ENCODE results near the gene WNT9B.

The WNT9B gene

DNA sequence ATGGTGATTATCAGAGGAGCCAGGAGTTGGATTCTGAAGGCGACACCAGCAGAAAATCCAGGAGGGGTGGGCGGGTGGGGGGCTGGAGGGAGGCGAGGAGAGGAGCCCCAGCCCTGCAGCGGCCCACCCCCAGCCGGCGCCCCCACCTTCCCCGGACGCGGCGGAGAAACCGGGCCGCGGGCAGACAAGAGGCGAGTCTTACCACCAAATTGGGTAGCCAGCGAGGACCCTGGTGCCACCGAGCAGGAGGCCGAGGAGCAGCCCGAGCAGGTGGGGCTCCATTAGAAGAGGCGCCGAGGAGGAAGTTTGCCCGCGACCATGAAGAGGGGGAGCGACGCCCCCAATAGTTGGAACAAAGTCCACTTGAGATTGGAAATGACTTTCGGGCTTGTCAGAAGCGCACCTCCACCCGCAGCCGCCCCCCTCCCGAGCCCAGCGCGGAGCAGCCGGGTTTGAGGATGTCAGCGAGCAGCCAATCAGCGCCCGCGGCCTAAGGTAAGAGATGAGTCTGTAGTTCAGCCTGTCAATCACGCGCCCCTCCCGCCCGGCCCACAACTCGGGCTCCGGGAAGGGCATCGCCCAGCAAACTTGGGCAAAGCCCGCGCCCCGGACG, 33.0 kb upstream of the WNT9B start, which contains the start of gene WNT3:
WNT3 (minus strand) TSS at position 377 of the 613 bp plus-strand sequence; CDS start at position 282, 95 bp downstream.
- Mint-ChIP-seq H3K9me3 (no peaks in the 10 kb centered on the region), H3K4me3 (peak within 1 kb of the TSS; percentile 69), H3K27me3 (peaks cover 73% of the 10 kb centered on the region), H3K36me3 (ENCODE audit: low read depth) (no peaks in the 10 kb centered on the region), H3K4me1 (peaks cover 14% of the 10 kb centered on the region), H3K27ac (no peak within 1 kb of the TSS)
- peak; percentile 69 for ATAC-seq
- DNase-seq = peak; percentile 60

GRCh38 chr17:46818929-46819859, 32.2 kb upstream of the WNT9B start:
- H3K9me3 Mint-ChIP-seq = no peaks in the 10 kb centered on the region
- ATAC-seq (no peak), DNase-seq (peak; percentile 21)
- no peaks in the 10 kb centered on the region for H3K36me3 Mint-ChIP-seq (ENCODE audit: low read depth)
- peaks cover 70% of the 10 kb centered on the region for H3K27me3 Mint-ChIP-seq
- H3K4me3 Mint-ChIP-seq = peak overlapping the region; percentile 69
- no peak overlapping the region for H3K27ac Mint-ChIP-seq
- H3K4me1 Mint-ChIP-seq = peaks cover 14% of the 10 kb centered on the region

DNA sequence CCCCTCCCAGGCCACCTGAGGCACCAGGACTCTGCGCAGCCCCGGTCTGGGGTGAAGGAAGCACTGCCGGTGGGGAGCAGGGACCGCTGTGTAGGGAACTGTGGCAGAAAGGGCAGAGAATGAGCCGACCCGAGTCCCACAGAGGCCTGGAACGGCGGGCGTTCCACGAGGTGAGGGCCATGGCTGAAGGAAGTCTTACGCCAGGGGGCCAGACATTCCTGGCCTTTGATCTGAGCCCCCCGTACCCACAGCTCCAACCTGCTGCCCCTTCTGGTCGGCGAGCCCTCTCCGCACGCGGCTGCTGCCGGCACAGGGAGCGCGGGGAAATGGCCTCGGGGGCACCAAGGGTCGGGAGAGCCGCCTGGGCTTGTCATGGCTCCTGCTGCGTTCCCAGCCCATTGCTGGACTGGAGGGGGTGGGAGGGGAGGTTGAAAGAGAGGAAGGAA, 31.5 kb upstream of the WNT9B start:
- peaks cover 14% of the 10 kb centered on the region for H3K4me1 Mint-ChIP-seq
- DNase-seq = no peak
- no peak overlapping the region for H3K27ac Mint-ChIP-seq
- H3K9me3 Mint-ChIP-seq = no peaks in the 10 kb centered on the region
- no peaks in the 10 kb centered on the region for H3K36me3 Mint-ChIP-seq (ENCODE audit: low read depth)
- H3K27me3 Mint-ChIP-seq = peaks cover 64% of the 10 kb centered on the region
- H3K4me3 Mint-ChIP-seq = no peak overlapping the region
- ATAC-seq = peak; percentile 11

GRCh38 chr17:46820592-46821450, 30.6 kb upstream of the WNT9B start:
- H3K4me3 Mint-ChIP-seq = no peak overlapping the region
- peaks cover 14% of the 10 kb centered on the region for H3K4me1 Mint-ChIP-seq
- H3K36me3 Mint-ChIP-seq (ENCODE audit: low read depth) = no peaks in the 10 kb centered on the region
- no peaks in the 10 kb centered on the region for H3K9me3 Mint-ChIP-seq
- DNase-seq = no peak
- H3K27me3 Mint-ChIP-seq = peaks cover 64% of the 10 kb centered on the region
- H3K27ac Mint-ChIP-seq = no peak overlapping the region
- ATAC-seq = no peak

DNA sequence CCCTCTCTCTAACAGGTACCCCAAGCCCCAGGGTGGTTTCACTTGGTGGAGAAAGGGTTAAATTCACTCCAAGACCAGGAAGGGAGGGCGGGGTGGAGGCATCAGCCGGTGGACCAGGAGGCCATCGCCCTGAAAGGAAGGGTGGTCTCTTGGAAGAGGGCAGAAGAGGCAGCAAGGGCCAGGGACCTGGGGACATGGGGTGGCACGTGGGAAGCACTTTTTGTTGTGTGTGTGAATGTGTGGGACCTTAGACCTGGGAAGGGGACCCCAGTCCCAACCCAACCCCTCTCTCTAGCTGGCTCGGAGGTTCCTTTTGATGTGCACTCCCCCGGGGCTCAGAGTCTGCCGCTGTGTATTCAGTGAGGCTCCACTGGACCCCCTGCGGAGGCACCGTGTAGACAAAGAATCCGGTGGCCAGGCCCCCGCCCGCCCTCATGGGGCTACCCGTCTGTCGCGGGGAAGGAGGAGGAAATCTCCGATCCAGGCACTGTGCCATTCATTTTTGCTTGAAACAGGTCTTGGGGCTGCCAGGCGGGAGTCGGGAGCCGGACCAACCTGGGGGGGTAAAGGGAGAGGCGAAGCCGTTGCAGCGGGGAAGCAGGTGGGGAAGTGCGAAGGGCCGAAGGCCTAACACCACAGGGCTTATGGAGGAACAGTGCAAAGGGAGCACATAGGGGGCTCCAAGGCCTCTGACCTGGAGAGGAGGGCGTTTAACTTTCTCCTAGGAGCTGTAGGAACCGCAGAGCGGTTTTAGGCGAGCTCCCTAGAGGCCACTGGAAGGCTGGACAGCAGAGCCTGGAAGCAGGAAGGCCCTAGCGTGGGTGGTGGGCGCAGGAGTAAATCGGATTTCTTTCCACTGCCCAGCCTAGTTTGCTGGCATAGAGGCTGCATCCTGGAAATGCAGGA, 29.6 kb upstream of the WNT9B start:
- Mint-ChIP-seq H3K27me3 (peaks cover 55% of the 10 kb centered on the region), H3K27ac (no peak overlapping the region), H3K4me1 (peaks cover 14% of the 10 kb centered on the region), H3K9me3 (no peaks in the 10 kb centered on the region), H3K36me3 (ENCODE audit: low read depth) (no peaks in the 10 kb centered on the region), H3K4me3 (no peak overlapping the region)
- ATAC-seq (no peak), DNase-seq (no peak)

- Mint-ChIP-seq H3K36me3 (ENCODE audit: low read depth) (no peaks in the 10 kb centered on the region), H3K4me3 (no peak overlapping the region), H3K27ac (no peak overlapping the region), H3K9me3 (no peaks in the 10 kb centered on the region), H3K27me3 (peaks cover 52% of the 10 kb centered on the region), H3K4me1 (peaks cover 11% of the 10 kb centered on the region)
- ATAC-seq = no peak
- DNase-seq = peak; percentile 61
Measured at GRCh38 chr17:46822388-46822921, 28.9 kb upstream of the WNT9B start.

DNA sequence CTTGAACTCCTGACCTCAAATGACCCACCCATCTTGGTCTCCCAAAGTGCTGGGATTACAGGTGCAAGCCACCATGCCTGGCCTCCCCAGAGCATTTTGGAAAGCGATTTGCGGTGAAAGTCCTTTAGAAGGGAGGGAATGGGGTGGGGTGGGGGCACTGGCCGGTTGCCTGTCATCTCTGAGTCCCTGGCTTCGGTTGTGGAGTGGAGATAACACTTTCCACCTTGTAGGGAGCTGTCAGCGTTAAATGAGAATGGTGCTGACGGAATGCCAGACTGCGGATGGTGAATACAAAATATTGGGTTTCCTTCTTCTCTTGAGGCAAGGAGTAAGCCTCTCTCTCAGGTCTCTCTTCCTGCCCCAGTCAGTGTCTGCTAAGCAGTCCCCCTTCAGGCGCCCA, 27.7 kb upstream of the WNT9B start:
- ATAC-seq = no peak
- Mint-ChIP-seq H3K4me1 (peaks cover 5% of the 10 kb centered on the region), H3K4me3 (no peak overlapping the region), H3K9me3 (no peaks in the 10 kb centered on the region), H3K27me3 (peaks cover 49% of the 10 kb centered on the region), H3K36me3 (ENCODE audit: low read depth) (no peaks in the 10 kb centered on the region), H3K27ac (no peak overlapping the region)
- DNase-seq = no peak

- DNase-seq (no peak), ATAC-seq (no peak)
- no peaks in the 10 kb centered on the region for H3K36me3 Mint-ChIP-seq (ENCODE audit: low read depth)
- no peak overlapping the region for H3K4me3 Mint-ChIP-seq
- no peaks in the 10 kb centered on the region for H3K4me1 Mint-ChIP-seq
- no peaks in the 10 kb centered on the region for H3K9me3 Mint-ChIP-seq
- H3K27ac Mint-ChIP-seq = no peak overlapping the region
- H3K27me3 Mint-ChIP-seq = peaks cover 43% of the 10 kb centered on the region
Measured at GRCh38 chr17:46826116-46826515, 25.3 kb upstream of the WNT9B start.

DNA sequence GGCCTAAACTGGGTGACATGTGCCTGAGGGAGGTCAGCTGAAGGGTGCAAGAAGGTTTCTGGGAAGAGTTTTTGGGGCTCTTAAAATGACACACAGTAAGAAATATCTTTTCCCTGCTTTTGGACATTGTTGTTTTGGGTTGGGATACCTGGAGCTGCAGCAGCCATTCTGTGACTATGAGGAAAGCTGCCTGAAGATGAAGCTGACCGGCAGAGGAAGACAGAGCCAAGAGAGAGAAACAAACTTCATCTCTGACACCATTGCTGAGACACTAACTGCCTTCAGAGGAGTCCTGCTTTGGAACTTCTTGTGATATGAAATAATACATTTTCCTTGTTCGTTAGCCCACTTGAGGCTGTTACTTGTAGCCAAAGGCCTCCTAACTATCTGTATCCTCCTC, 24.1 kb upstream of the WNT9B start:
- peaks cover 31% of the 10 kb centered on the region for H3K27me3 Mint-ChIP-seq
- ATAC-seq (no peak), DNase-seq (no peak)
- H3K36me3 Mint-ChIP-seq (ENCODE audit: low read depth) = no peaks in the 10 kb centered on the region
- H3K4me3 Mint-ChIP-seq = no peak overlapping the region
- no peaks in the 10 kb centered on the region for H3K4me1 Mint-ChIP-seq
- no peak overlapping the region for H3K27ac Mint-ChIP-seq
- H3K9me3 Mint-ChIP-seq = no peaks in the 10 kb centered on the region

- ATAC-seq (no peak), DNase-seq (no peak)
- Mint-ChIP-seq H3K4me3 (no peak overlapping the region), H3K4me1 (peaks cover 6% of the 10 kb centered on the region), H3K9me3 (no peaks in the 10 kb centered on the region), H3K27me3 (peaks cover 34% of the 10 kb centered on the region), H3K27ac (no peak overlapping the region), H3K36me3 (ENCODE audit: low read depth) (no peaks in the 10 kb centered on the region)
Measured at GRCh38 chr17:46831573-46832330, 19.6 kb upstream of the WNT9B start.

- Mint-ChIP-seq H3K27ac (no peak overlapping the region), H3K27me3 (peaks cover 32% of the 10 kb centered on the region), H3K36me3 (ENCODE audit: low read depth) (no peaks in the 10 kb centered on the region), H3K4me1 (peaks cover 6% of the 10 kb centered on the region), H3K4me3 (no peak overlapping the region), H3K9me3 (no peaks in the 10 kb centered on the region)
- no peak for ATAC-seq
- DNase-seq = no peak
Measured at GRCh38 chr17:46832331-46832821, 19.0 kb upstream of the WNT9B start.

- no peaks in the 10 kb centered on the region for H3K9me3 Mint-ChIP-seq
- no peak for DNase-seq
Measured at GRCh38 chr17:46832945-46833839, 18.2 kb upstream of the WNT9B start.

More at GRCh38 chr17:46832945-46833839, 18.2 kb upstream of the WNT9B start:
- H3K4me3 Mint-ChIP-seq = no peak overlapping the region
- no peaks in the 10 kb centered on the region for H3K36me3 Mint-ChIP-seq (ENCODE audit: low read depth)
- H3K27me3 Mint-ChIP-seq = peaks cover 28% of the 10 kb centered on the region
- no peak for ATAC-seq
- H3K4me1 Mint-ChIP-seq = peaks cover 6% of the 10 kb centered on the region
- H3K27ac Mint-ChIP-seq = no peak overlapping the region

Measured in activated naive CD8-positive, alpha-beta T cell treated with anti-CD3 and anti-CD28 coated beads, Interleukin-2, amount 50 U/mL, for 24 hours (primary cell).